ENCODE results near the gene ADGRF5. TPM values are rescaled to one million over a fixed set of nuclear protein-coding genes. Genes with fewer than 3 reads are reported as not detected.
"Not testable (repeated sequence)": the region's sequence is repeated elsewhere in the genome, so short reads cannot be mapped to it uniquely, and the experiment has no call there.

Gene ADGRF5
- total RNA-seq, 1 experiment from 2014 or later, result not detected

GRCh38 chr6:46900266-46900665 is 21.5 kb downstream of the ADGRF5 start:
- DNase-seq (ENCODE audit: low read depth), result no peak
- in situ Hi-C loops (cut with HindIII; ENCODE audit: low pct_unique_long_range_greater_than_20kb, low sequenced_read_pairs), result no loop called here

- in situ Hi-C loops (cut with HindIII; ENCODE audit: low pct_unique_long_range_greater_than_20kb, low sequenced_read_pairs), result no loop called here
- DNase-seq (ENCODE audit: low read depth), result no peak
Observed at GRCh38 chr6:46899659-46900058, 22.1 kb downstream of the ADGRF5 start.

GRCh38 chr6:46898006-46898405 is 23.7 kb downstream of the ADGRF5 start:
- in situ Hi-C loops (cut with HindIII; ENCODE audit: low pct_unique_long_range_greater_than_20kb, low sequenced_read_pairs), result no loop called here
- peak; percentile 14 for DNase-seq (ENCODE audit: low read depth)

- in situ Hi-C loops (cut with HindIII; ENCODE audit: low pct_unique_long_range_greater_than_20kb, low sequenced_read_pairs), result no loop called here
- DNase-seq (ENCODE audit: low read depth), result no peak
Observed at GRCh38 chr6:46896871-46897270, 24.9 kb downstream of the ADGRF5 start.

- DNase-seq (ENCODE audit: low read depth), result no peak
Observed at GRCh38 chr6:46895930-46896329, 25.8 kb downstream of the ADGRF5 start.

GRCh38 chr6:46894433-46894832 is 27.3 kb downstream of the ADGRF5 start:
- in situ Hi-C loops (cut with HindIII; ENCODE audit: low pct_unique_long_range_greater_than_20kb, low sequenced_read_pairs), result no loop called here
- no peak for DNase-seq (ENCODE audit: low read depth)

More at GRCh38 chr6:46895930-46896329, 25.8 kb downstream of the ADGRF5 start:
- in situ Hi-C loops (cut with HindIII; ENCODE audit: low pct_unique_long_range_greater_than_20kb, low sequenced_read_pairs), result no loop called here

- peak; percentile 56 for DNase-seq (ENCODE audit: low read depth)
Observed at GRCh38 chr6:46893648-46894047, 28.1 kb downstream of the ADGRF5 start.

GRCh38 chr6:46891252-46891795 is 30.4 kb downstream of the ADGRF5 start:
- DNase-seq (ENCODE audit: low read depth), result no peak
- in situ Hi-C loops (cut with HindIII; ENCODE audit: low pct_unique_long_range_greater_than_20kb, low sequenced_read_pairs), result no loop called here

More at GRCh38 chr6:46893648-46894047, 28.1 kb downstream of the ADGRF5 start:
- in situ Hi-C loops (cut with HindIII; ENCODE audit: low pct_unique_long_range_greater_than_20kb, low sequenced_read_pairs), result no loop called here

- DNase-seq (ENCODE audit: low read depth), result no peak
- in situ Hi-C loops (cut with HindIII; ENCODE audit: low pct_unique_long_range_greater_than_20kb, low sequenced_read_pairs), result no loop called here
Observed at GRCh38 chr6:46888578-46888977, 33.2 kb downstream of the ADGRF5 start.

GRCh38 chr6:46888031-46888430 is 33.7 kb downstream of the ADGRF5 start:
- DNase-seq (ENCODE audit: low read depth), result no peak
- in situ Hi-C loops (cut with HindIII; ENCODE audit: low pct_unique_long_range_greater_than_20kb, low sequenced_read_pairs), result no loop called here

GRCh38 chr6:46882645-46883044 is 39.1 kb downstream of the ADGRF5 start:
- in situ Hi-C loops (cut with HindIII; ENCODE audit: low pct_unique_long_range_greater_than_20kb, low sequenced_read_pairs), result no loop called here
- no peak for DNase-seq (ENCODE audit: low read depth)

GRCh38 chr6:46879003-46879402 is 42.7 kb downstream of the ADGRF5 start:
- in situ Hi-C loops (cut with HindIII; ENCODE audit: low pct_unique_long_range_greater_than_20kb, low sequenced_read_pairs), result no loop called here
- DNase-seq (ENCODE audit: low read depth), result no peak

GRCh38 chr6:46876126-46876525 is 45.6 kb downstream of the ADGRF5 start:
- in situ Hi-C loops (cut with HindIII; ENCODE audit: low pct_unique_long_range_greater_than_20kb, low sequenced_read_pairs), result no loop called here

GRCh38 chr6:46867411-46867810 is 54.3 kb downstream of the ADGRF5 start:
- in situ Hi-C loops (cut with HindIII; ENCODE audit: low pct_unique_long_range_greater_than_20kb, low sequenced_read_pairs), result no loop called here
- no peak for DNase-seq (ENCODE audit: low read depth)

More at GRCh38 chr6:46876126-46876525, 45.6 kb downstream of the ADGRF5 start:
- DNase-seq (ENCODE audit: low read depth), result peak; percentile 8

- no peak for DNase-seq (ENCODE audit: low read depth)
- in situ Hi-C loops (cut with HindIII; ENCODE audit: low pct_unique_long_range_greater_than_20kb, low sequenced_read_pairs), result no loop called here
Observed at GRCh38 chr6:46865221-46865620, 56.5 kb downstream of the ADGRF5 start.

- in situ Hi-C loops (cut with HindIII; ENCODE audit: low pct_unique_long_range_greater_than_20kb, low sequenced_read_pairs), result no loop called here
- DNase-seq (ENCODE audit: low read depth), result no peak
Observed at GRCh38 chr6:46863791-46864190, 57.9 kb downstream of the ADGRF5 start.

GRCh38 chr6:46862381-46862780 is 59.4 kb downstream of the ADGRF5 start:
- in situ Hi-C loops (cut with HindIII; ENCODE audit: low pct_unique_long_range_greater_than_20kb, low sequenced_read_pairs), result no loop called here
- DNase-seq (ENCODE audit: low read depth), result no peak

- DNase-seq (ENCODE audit: low read depth); in situ Hi-C loops (cut with HindIII; ENCODE audit: low pct_unique_long_range_greater_than_20kb, low sequenced_read_pairs): not testable (repeated sequence)
Observed at GRCh38 chr6:46855966-46856365, 65.8 kb downstream of the ADGRF5 start.

- DNase-seq (ENCODE audit: low read depth); in situ Hi-C loops (cut with HindIII; ENCODE audit: low pct_unique_long_range_greater_than_20kb, low sequenced_read_pairs): not testable (repeated sequence)
Observed at GRCh38 chr6:46851576-46851975, 70.2 kb downstream of the ADGRF5 start.

GRCh38 chr6:46850792-46851191 is 70.9 kb downstream of the ADGRF5 start:
- in situ Hi-C loops (cut with HindIII; ENCODE audit: low pct_unique_long_range_greater_than_20kb, low sequenced_read_pairs), result no loop called here
- no peak for DNase-seq (ENCODE audit: low read depth)

- DNase-seq (ENCODE audit: low read depth), result no peak
- in situ Hi-C loops (cut with HindIII; ENCODE audit: low pct_unique_long_range_greater_than_20kb, low sequenced_read_pairs), result no loop called here
Observed at GRCh38 chr6:46849361-46849690, 72.4 kb downstream of the ADGRF5 start.
